Colonic mucosa (tissue), 4 donors: ENCODE data around the gene HIVEP1. TPM values are rescaled to one million over a fixed set of nuclear protein-coding genes. Genes with fewer than 3 reads are reported as not detected.

Source experiments
- DNase-seq: peaks from one replicate; pipeline ENCODE4 v3.0.0-alpha.2; 2020
- H3K27ac ChIP-seq: fragments of 200-600 bp; one replicate; pipeline ENCODE4 v1.8.0; 2021
- H3K27me3 ChIP-seq: fragments of 200-600 bp; one replicate; pipeline ENCODE4 v1.8.0; 2021
- H3K36me3 ChIP-seq: fragments of 200-600 bp; one replicate; pipeline ENCODE4 v1.8.0; 2021
- H3K4me1 ChIP-seq: fragments of 200-600 bp; one replicate; pipeline ENCODE4 v1.8.0; 2021; ENCODE audit warnings: mild to moderate bottlenecking
- H3K4me3 ChIP-seq: fragments of 200-600 bp; one replicate; pipeline ENCODE4 v1.8.0; 2021
- H3K9ac ChIP-seq, 2 donors: one replicate each; pipeline ENCODE4 v1.7.0; 2013; ENCODE audit warnings: control low read depth in 2 of 2, low read depth in 2 of 2, low read length in 2 of 2
- H3K9me3 ChIP-seq: fragments of 200-600 bp; one replicate; pipeline ENCODE4 v1.8.0; 2021
- CTCF ChIP-seq: fragments of 200-600 bp; IDR thresholded peaks from one replicate; pipeline ENCODE4 v1.8.0; 2022; ENCODE audit warnings: antibody characterized with exemption, mild to moderate bottlenecking
- intact Hi-C: fragments of 100-400 bp; cut with DNase I; formaldehyde crosslinking; loops from one replicate; pipeline ENCODE4 v1.14.1; 2022
- total RNA-seq, 2 donors: library from RNA; stranded (reverse); fragmentation: NEBNext Ultra II Directional in 1 of 2; extraction: Animal tissue kit (Norgen Biotek cat#: 25700) in 1 of 2; gene quantifications; one replicate each; pipeline ENCODE4 v1.2.1, GENCODE V29; 2021
- donor health status: healthy.
- donor health status: DM: no; HTN: no; CAD: no.
- donor health status: DM: no; HTN: no; CAD: no.

HIVEP1 gene
- total RNA-seq, 2 donors from 2014 or later: 22.2 to 27.9 TPM

- no peak overlapping the region for H3K27ac ChIP-seq
- no peak for DNase-seq
These were observed 152.3 kb downstream of the HIVEP1 start for GRCh38 chr6:12164508-12164770.

GRCh38 chr6:12165297-12165696 is 153.2 kb downstream of the HIVEP1 start:
- no peak for DNase-seq
- H3K36me3 ChIP-seq: no peaks in the 10 kb centered on the region
- intact Hi-C loops: no loop called here
- TF ChIP-seq CTCF: no peak
- H3K4me3 ChIP-seq: no peak overlapping the region
- H3K27ac ChIP-seq: no peak overlapping the region
- H3K4me1 ChIP-seq: no peaks in the 10 kb centered on the region
- no peak overlapping the region for H3K9ac ChIP-seq
- no peaks in the 10 kb centered on the region for H3K9me3 ChIP-seq
- no peaks in the 10 kb centered on the region for H3K27me3 ChIP-seq

More at GRCh38 chr6:12164508-12164770, 152.3 kb downstream of the HIVEP1 start:
- no peaks in the 10 kb centered on the region for H3K9me3 ChIP-seq
- no peaks in the 10 kb centered on the region for H3K36me3 ChIP-seq
- no peak for TF ChIP-seq CTCF
- H3K27me3 ChIP-seq: no peaks in the 10 kb centered on the region
- intact Hi-C loops: no loop called here
- H3K4me3 ChIP-seq: no peak overlapping the region
- H3K4me1 ChIP-seq: no peaks in the 10 kb centered on the region
- no peak overlapping the region for H3K9ac ChIP-seq

- no peak overlapping the region for H3K4me3 ChIP-seq
- intact Hi-C loops: no loop called here
- no peak overlapping the region for H3K9ac ChIP-seq
- no peak for TF ChIP-seq CTCF
- no peaks in the 10 kb centered on the region for H3K27me3 ChIP-seq
- H3K9me3 ChIP-seq: no peaks in the 10 kb centered on the region
- H3K36me3 ChIP-seq: no peaks in the 10 kb centered on the region
- no peaks in the 10 kb centered on the region for H3K4me1 ChIP-seq
- H3K27ac ChIP-seq: no peak overlapping the region
- DNase-seq: no peak
These were observed 153.7 kb downstream of the HIVEP1 start for GRCh38 chr6:12165722-12166280.

- Histone ChIP-seq H3K9me3 (no peaks in the 10 kb centered on the region), H3K4me3 (no peak overlapping the region), H3K27ac (no peak overlapping the region), H3K27me3 (no peaks in the 10 kb centered on the region), H3K9ac (no peak overlapping the region), H3K36me3 (no peaks in the 10 kb centered on the region), H3K4me1 (no peaks in the 10 kb centered on the region)
- no peak for TF ChIP-seq CTCF
- intact Hi-C loops: no loop called here
- no peak for DNase-seq
These were observed 157.3 kb downstream of the HIVEP1 start for GRCh38 chr6:12169377-12169776.

- no peaks in the 10 kb centered on the region for H3K27me3 ChIP-seq
- no peak for DNase-seq
- H3K36me3 ChIP-seq: no peaks in the 10 kb centered on the region
- H3K27ac ChIP-seq: no peak overlapping the region
- no peaks in the 10 kb centered on the region for H3K4me1 ChIP-seq
- no peak overlapping the region for H3K9ac ChIP-seq
- H3K9me3 ChIP-seq: no peaks in the 10 kb centered on the region
- no peak overlapping the region for H3K4me3 ChIP-seq
- intact Hi-C loops: no loop called here
- TF ChIP-seq CTCF: no peak
These were observed 158.4 kb downstream of the HIVEP1 start for GRCh38 chr6:12170351-12171092.
